Neural cell (in vitro differentiated cells): ENCODE results near the gene NME3. TPM values are rescaled to one million over a fixed set of nuclear protein-coding genes. Genes with fewer than 3 reads are reported as not detected.

ENCODE experiments used
- H2AFZ ChIP-seq: fragments of 200-600, 300-800 bp; sonication (generic), shearing (Covaris generic); 2 replicates; pipeline ENCODE4 v1.6.0; 2014; ENCODE audit warnings: low read depth, mild to moderate bottlenecking, antibody characterized with exemption, low read length, moderate library complexity
- H3F3A ChIP-seq: fragments of 200-600 bp; shearing (Covaris generic); 2 replicates; pipeline ENCODE4 v1.6.1; 2016; ENCODE audit warnings: mild to moderate bottlenecking, moderate library complexity, mixed read lengths, antibody characterized with exemption, low read length; ENCODE audit not compliant: insufficient read depth, poor library complexity, severe bottlenecking
- H3K27ac ChIP-seq: fragments of 200-600, 300-800 bp; sonication (generic), shearing (Covaris generic); 2 replicates; pipeline ENCODE4 v1.5.1; 2014; ENCODE audit warnings: mild to moderate bottlenecking, low read length, moderate library complexity
- H3K27me3 ChIP-seq: fragments of 300-800, 200-600 bp; sonication (generic), shearing (Covaris generic); 2 replicates; pipeline ENCODE4 v1.6.0; 2014; ENCODE audit warnings: mild to moderate bottlenecking, low read depth, low read length, moderate library complexity; ENCODE audit not compliant: insufficient read depth
- H3K36me3 ChIP-seq: fragments of 300-800, 200-600 bp; sonication (generic), shearing (Covaris generic); 2 replicates; pipeline ENCODE4 v1.5.1; 2014; ENCODE audit warnings: mild to moderate bottlenecking, antibody characterized with exemption, low read length, moderate library complexity; ENCODE audit not compliant: insufficient read depth
- H3K4me2 ChIP-seq: fragments of 300-800, 200-600 bp; sonication (generic), shearing (Covaris generic); 2 replicates; pipeline ENCODE4 v1.6.0; 2014; ENCODE audit warnings: mild to moderate bottlenecking, low read length
- H3K4me3 ChIP-seq: fragments of 300-800, 200-600 bp; sonication (generic), shearing (Covaris generic); 2 replicates; pipeline ENCODE4 v1.5.1; 2014; ENCODE audit warnings: mild to moderate bottlenecking, low read length, moderate library complexity
- H3K79me2 ChIP-seq: fragments of 200-600 bp; shearing (Covaris generic); replicated peaks from 2 replicates; pipeline ENCODE4 v1.6.0; 2014; ENCODE audit warnings: mild to moderate bottlenecking, low read length, moderate library complexity; ENCODE audit not compliant: insufficient read depth
- H3K9ac ChIP-seq: fragments of 300-800, 200-600 bp; sonication (generic), shearing (Covaris generic); 2 replicates; pipeline ENCODE4 v1.6.1; 2016; ENCODE audit warnings: mild to moderate bottlenecking, low read length, mixed read lengths
- H3K9me2 ChIP-seq: fragments of 200-600 bp; shearing (Covaris generic); 2 replicates; pipeline ENCODE4 v1.6.1; 2016; ENCODE audit warnings: mild to moderate bottlenecking, low read length, mixed read lengths; ENCODE audit not compliant: insufficient read depth
- H3K9me3 ChIP-seq: fragments of 200-600, 300-800 bp; sonication (generic), shearing (Covaris generic); 2 replicates; pipeline ENCODE4 v1.6.1; 2016; ENCODE audit warnings: mild to moderate bottlenecking, mixed run types, low read length, moderate library complexity, mixed read lengths
- H4K20me1 ChIP-seq: fragments of 200-600 bp; shearing (Covaris generic); 2 replicates; pipeline ENCODE4 v1.6.1; 2016; ENCODE audit warnings: mild to moderate bottlenecking, mixed run types; ENCODE audit not compliant: insufficient read depth
- EP300 ChIP-seq: fragments of 450-650 bp; conservative IDR thresholded peaks from 2 replicates; pipeline ENCODE4 v1.6.1; 2014; ENCODE audit warnings: antibody characterized with exemption, mild to moderate bottlenecking, moderate library complexity; ENCODE audit not compliant: poor library complexity, severe bottlenecking
- EZH2 ChIP-seq: fragments of 200-600, 300-800 bp; shearing (Covaris generic), sonication (generic); IDR thresholded peaks from 2 replicates; pipeline ENCODE4 v1.6.1; 2014; ENCODE audit warnings: antibody characterized with exemption, low read length, borderline replicate concordance, mild to moderate bottlenecking; ENCODE audit not compliant: insufficient read depth, poor library complexity, severe bottlenecking
- MXI1 ChIP-seq: fragments of 450-650 bp; conservative IDR thresholded peaks from 2 replicates; pipeline ENCODE4 v1.6.1; 2014; ENCODE audit warnings: antibody characterized with exemption, mild to moderate bottlenecking; ENCODE audit not compliant: poor library complexity, severe bottlenecking
- POLR2AphosphoS5 ChIP-seq: IDR thresholded peaks from 2 replicates; pipeline ENCODE4 v1.6.1; 2012
- RAD21 ChIP-seq: fragments of 450-650 bp; conservative IDR thresholded peaks from 2 replicates; pipeline ENCODE4 v1.6.1; 2014; ENCODE audit warnings: antibody characterized with exemption, mild to moderate bottlenecking, moderate library complexity
- SMC3 ChIP-seq: fragments of 450-650 bp; conservative IDR thresholded peaks from 2 replicates; pipeline ENCODE4 v1.6.1; 2014; ENCODE audit warnings: antibody characterized with exemption, mild to moderate bottlenecking, moderate library complexity; ENCODE audit not compliant: poor library complexity
- TAF1 ChIP-seq: IDR thresholded peaks from 2 replicates; pipeline ENCODE4 v1.6.1; 2012; ENCODE audit warnings: low read depth
- polyA plus RNA-seq: library from polyadenylated mRNA; depleted of rRNA; stranded (reverse); fragments of >200 nt; gene quantifications from 2 replicates; pipeline ENCODE4 v1.2.3, GENCODE V29; 2014
- TF ChIP-seq, protein P1 (sequence below): fragments of 450-650 bp; IDR thresholded peaks from 2 replicates; pipeline ENCODE4 v1.5.1; 2014; ENCODE audit warnings: antibody characterized with exemption, mild to moderate bottlenecking, moderate library complexity; ENCODE audit not compliant: poor library complexity, severe bottlenecking
- TF ChIP-seq, protein P2 (sequence below): IDR thresholded peaks from 2 replicates; pipeline ENCODE4 v1.6.1; 2012; ENCODE audit warnings: borderline replicate concordance

NME3 gene
- polyA plus RNA-seq, 1 donor from 2014 or later, result 102 TPM

DNA sequence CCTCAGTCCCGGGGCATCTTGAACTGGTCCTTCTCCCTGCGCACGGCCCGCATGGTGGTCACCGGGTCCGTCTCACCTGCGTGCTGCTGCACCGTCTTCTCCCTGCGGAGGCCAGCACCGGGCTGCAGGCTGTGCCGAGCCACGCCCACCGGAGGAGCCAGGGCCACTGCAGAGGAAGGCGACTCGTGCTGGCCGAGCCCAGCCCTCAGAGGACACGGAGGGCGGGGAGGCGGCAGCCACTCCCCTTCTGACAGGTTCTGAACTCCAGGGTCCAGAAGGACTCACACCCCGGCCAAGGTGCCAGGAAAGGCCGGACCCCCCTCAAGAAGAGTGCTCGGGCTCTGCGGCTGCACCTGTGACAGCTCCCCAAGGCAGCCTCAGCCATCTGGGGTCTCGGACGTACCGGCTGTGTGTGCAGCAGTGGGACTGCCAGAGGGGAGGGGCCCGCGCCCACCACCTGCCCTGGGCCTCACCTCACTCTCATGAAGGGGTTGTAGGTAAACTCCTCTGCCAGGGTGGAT, 38.0 kb upstream of the NME3 start:
- Histone ChIP-seq H3K9ac (no peak overlapping the region), H3K4me3 (no peak overlapping the region), H2AFZ (no peak overlapping the region), H3K79me2 (no peaks in the 10 kb centered on the region), H3K4me2 (no peak overlapping the region), H3K27ac (no peak overlapping the region), H3K36me3 (no peaks in the 10 kb centered on the region), H3K27me3 (no peaks in the 10 kb centered on the region), H4K20me1 (no peaks in the 10 kb centered on the region), H3K9me2 (no peaks in the 10 kb centered on the region), H3F3A (no peaks in the 10 kb centered on the region), H3K9me3 (no peaks in the 10 kb centered on the region)
- TF ChIP-seq, protein P1, sequence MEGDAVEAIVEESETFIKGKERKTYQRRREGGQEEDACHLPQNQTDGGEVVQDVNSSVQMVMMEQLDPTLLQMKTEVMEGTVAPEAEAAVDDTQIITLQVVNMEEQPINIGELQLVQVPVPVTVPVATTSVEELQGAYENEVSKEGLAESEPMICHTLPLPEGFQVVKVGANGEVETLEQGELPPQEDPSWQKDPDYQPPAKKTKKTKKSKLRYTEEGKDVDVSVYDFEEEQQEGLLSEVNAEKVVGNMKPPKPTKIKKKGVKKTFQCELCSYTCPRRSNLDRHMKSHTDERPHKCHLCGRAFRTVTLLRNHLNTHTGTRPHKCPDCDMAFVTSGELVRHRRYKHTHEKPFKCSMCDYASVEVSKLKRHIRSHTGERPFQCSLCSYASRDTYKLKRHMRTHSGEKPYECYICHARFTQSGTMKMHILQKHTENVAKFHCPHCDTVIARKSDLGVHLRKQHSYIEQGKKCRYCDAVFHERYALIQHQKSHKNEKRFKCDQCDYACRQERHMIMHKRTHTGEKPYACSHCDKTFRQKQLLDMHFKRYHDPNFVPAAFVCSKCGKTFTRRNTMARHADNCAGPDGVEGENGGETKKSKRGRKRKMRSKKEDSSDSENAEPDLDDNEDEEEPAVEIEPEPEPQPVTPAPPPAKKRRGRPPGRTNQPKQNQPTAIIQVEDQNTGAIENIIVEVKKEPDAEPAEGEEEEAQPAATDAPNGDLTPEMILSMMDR, result no peak
- no peak for TF ChIP-seq POLR2AphosphoS5
- TF ChIP-seq, protein P2, sequence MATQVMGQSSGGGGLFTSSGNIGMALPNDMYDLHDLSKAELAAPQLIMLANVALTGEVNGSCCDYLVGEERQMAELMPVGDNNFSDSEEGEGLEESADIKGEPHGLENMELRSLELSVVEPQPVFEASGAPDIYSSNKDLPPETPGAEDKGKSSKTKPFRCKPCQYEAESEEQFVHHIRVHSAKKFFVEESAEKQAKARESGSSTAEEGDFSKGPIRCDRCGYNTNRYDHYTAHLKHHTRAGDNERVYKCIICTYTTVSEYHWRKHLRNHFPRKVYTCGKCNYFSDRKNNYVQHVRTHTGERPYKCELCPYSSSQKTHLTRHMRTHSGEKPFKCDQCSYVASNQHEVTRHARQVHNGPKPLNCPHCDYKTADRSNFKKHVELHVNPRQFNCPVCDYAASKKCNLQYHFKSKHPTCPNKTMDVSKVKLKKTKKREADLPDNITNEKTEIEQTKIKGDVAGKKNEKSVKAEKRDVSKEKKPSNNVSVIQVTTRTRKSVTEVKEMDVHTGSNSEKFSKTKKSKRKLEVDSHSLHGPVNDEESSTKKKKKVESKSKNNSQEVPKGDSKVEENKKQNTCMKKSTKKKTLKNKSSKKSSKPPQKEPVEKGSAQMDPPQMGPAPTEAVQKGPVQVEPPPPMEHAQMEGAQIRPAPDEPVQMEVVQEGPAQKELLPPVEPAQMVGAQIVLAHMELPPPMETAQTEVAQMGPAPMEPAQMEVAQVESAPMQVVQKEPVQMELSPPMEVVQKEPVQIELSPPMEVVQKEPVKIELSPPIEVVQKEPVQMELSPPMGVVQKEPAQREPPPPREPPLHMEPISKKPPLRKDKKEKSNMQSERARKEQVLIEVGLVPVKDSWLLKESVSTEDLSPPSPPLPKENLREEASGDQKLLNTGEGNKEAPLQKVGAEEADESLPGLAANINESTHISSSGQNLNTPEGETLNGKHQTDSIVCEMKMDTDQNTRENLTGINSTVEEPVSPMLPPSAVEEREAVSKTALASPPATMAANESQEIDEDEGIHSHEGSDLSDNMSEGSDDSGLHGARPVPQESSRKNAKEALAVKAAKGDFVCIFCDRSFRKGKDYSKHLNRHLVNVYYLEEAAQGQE, result no peak
- TF ChIP-seq MXI1, result no peak
- TF ChIP-seq SMC3, result no peak
- no peak for TF ChIP-seq TAF1
- no peak for TF ChIP-seq EP300
- TF ChIP-seq RAD21, result no peak
- no peak for TF ChIP-seq EZH2

DNA sequence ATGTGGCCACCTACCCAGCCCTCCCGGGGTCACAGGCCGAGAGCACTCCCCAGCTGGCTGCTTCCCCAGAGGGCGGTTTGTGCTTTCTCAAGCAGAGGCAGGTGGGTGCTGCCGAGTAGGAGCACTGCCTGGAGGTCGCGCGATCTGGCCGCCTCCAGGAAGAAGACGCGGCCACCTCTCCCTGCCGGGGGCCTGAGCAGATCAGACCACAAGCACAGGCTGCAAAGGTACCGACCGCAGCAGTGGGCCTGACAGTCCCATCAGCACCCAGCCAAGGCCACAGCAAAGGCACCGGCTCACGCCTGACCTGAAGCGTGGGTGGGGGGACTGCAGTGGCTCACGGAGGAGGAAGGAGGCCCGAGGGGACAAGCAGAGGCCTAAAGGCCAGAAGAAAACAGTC, 37.3 kb upstream of the NME3 start:
- Histone ChIP-seq H3K27me3 (no peaks in the 10 kb centered on the region), H3K9ac (no peak overlapping the region), H3K9me2 (no peaks in the 10 kb centered on the region), H4K20me1 (no peaks in the 10 kb centered on the region), H3K4me3 (no peak overlapping the region), H3F3A (no peaks in the 10 kb centered on the region), H3K4me2 (no peak overlapping the region), H3K79me2 (no peaks in the 10 kb centered on the region), H3K36me3 (no peaks in the 10 kb centered on the region), H3K27ac (no peak overlapping the region), H2AFZ (no peak overlapping the region), H3K9me3 (no peaks in the 10 kb centered on the region)
- TF ChIP-seq SMC3 (no peak), EZH2 (no peak), MXI1 (no peak), TAF1 (no peak), POLR2AphosphoS5 (no peak), EP300 (no peak), RAD21 (no peak)
- TF ChIP-seq, protein P1, result no peak
- TF ChIP-seq, protein P2, result no peak
